HG03442 (cell line): ENCODE results near the gene ADAP1.
A peak's percentile ranks its signal among the peaks of the same experiment; 100 is the strongest.
"Not testable (repeated sequence)": the region's sequence is repeated elsewhere in the genome, so short reads cannot be mapped to it uniquely, and the experiment has no call there.

Experiments used
- ATAC-seq: cut with Tn5 transposase; IDR thresholded peaks from one replicate; pipeline ENCODE4 v1.9.1; 2021; ENCODE audit warnings: mild to moderate bottlenecking, moderate library complexity; ENCODE audit not compliant: unreplicated experiment

ADAP1 gene

GRCh38 chr7:884191-885003 is 70.1 kb downstream of the ADAP1 start:
- no peak for ATAC-seq

GRCh38 chr7:883055-884021 is 71.1 kb downstream of the ADAP1 start:
- no peak for ATAC-seq

- no peak for ATAC-seq
These were observed 72.0 kb downstream of the ADAP1 start for GRCh38 chr7:882336-883035.

GRCh38 chr7:881441-882234 is 72.8 kb downstream of the ADAP1 start:
- ATAC-seq = no peak

- ATAC-seq = no peak
These were observed 74.0 kb downstream of the ADAP1 start for GRCh38 chr7:880450-880849.

GRCh38 chr7:879706-880105 is 74.8 kb downstream of the ADAP1 start:
- no peak for ATAC-seq

- ATAC-seq = no peak
These were observed 75.4 kb downstream of the ADAP1 start for GRCh38 chr7:879093-879492.

GRCh38 chr7:877312-878232 is 76.9 kb downstream of the ADAP1 start:
- no peak for ATAC-seq

GRCh38 chr7:876972-877311 is 77.5 kb downstream of the ADAP1 start:
- ATAC-seq = peak; percentile 14

- peak; percentile 69 for ATAC-seq
These were observed 78.2 kb downstream of the ADAP1 start, which contains the start of gene GET4 for GRCh38 chr7:876077-876971. Gene GET4, plus strand, starts transcription at chr7:876554. Its CDS starts 92 bp downstream, at chr7:876646.

GRCh38 chr7:875476-876076 is 78.9 kb downstream of the ADAP1 start:
- no peak for ATAC-seq

GRCh38 chr7:875051-875450 is 79.4 kb downstream of the ADAP1 start:
- no peak for ATAC-seq

- ATAC-seq = no peak
These were observed 80.3 kb downstream of the ADAP1 start for GRCh38 chr7:874031-874749.

GRCh38 chr7:873367-874002 is 81.0 kb downstream of the ADAP1 start:
- ATAC-seq = no peak

GRCh38 chr7:872685-873084 is 81.8 kb downstream of the ADAP1 start:
- ATAC-seq = not testable (repeated sequence)

- ATAC-seq = no peak
These were observed 82.5 kb downstream of the ADAP1 start for GRCh38 chr7:871900-872537.
